ENCODE results near the gene DNAJB1.
A peak's percentile ranks its signal among the peaks of the same experiment; 100 is the strongest.

The DNAJB1 gene

DNA sequence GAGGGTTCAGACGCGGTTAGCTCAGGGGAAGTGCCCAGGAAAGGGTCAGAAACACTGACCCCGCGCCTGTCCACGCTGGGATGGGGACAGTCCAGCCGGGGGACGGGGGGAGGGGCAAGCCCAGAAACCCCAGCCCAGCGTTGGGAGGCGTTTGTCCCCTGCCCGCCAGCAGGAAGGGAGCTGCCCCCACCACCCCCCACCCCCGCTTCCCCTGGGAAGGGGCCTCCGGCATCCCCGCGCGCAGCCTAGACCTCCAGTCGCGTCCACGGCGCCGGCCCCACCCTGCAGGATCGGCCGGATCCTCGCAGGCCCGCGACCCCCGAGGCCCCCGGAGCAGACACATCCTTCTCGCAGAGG is 22.5 kb downstream of the DNAJB1 start:
- no peak for DNase-seq

DNA sequence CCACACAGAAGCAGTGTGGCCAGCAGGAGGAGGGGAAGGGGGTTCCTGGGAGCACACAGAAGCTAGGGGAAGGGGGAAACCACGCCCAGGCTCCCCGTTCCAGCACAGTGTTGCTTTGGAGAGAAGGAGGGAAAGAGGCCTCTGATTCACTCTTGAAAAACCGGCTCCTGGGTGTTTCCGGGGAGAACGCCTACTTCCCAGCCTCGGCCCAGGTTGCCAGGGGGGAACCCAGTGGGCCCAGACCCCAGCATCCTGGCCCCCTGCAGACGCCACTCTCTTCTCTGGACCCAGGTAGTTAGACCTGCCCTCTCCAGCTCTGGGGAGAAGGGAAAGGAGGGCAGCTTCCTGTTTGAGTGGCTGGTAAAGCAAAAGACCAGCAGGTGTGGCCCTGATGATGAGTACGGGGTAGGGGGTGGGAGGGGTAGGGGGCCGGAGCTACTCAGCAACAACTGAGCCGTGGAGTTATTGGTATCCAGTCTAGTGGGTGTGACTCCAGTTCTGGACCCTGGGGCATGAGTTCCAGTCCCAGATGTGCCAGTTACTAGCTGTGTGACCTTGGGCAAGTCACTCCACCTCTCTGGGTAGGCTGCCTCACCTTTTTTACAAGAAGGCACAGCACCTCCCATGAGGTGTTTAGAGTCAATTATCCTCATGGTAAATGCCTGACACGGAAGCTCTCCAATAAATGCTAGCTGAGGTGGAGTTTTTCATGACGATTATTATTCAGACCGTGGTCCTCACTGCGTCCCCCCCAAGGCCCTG is 23.1 kb downstream of the DNAJB1 start:
- DNase-seq = no peak

DNA sequence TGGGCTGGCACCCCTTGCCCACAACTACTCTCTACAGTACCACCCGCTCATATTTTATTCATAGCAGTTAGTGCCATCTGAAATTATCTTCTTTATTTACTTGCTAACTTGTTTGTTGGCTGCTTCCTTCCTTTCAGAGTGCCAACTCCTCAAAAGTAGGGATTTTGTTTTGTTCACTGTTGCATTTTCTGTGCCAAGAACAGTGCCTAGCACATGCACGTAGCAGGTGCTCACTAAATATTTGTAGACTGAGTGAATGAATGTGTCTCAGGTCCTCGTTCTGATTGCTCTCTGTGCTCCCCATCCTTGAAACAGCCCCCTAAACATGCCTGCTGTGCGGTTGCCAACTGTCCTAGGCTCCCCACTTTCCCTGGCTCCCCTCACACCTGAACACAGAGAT is 23.8 kb downstream of the DNAJB1 start:
- DNase-seq = no peak

DNA sequence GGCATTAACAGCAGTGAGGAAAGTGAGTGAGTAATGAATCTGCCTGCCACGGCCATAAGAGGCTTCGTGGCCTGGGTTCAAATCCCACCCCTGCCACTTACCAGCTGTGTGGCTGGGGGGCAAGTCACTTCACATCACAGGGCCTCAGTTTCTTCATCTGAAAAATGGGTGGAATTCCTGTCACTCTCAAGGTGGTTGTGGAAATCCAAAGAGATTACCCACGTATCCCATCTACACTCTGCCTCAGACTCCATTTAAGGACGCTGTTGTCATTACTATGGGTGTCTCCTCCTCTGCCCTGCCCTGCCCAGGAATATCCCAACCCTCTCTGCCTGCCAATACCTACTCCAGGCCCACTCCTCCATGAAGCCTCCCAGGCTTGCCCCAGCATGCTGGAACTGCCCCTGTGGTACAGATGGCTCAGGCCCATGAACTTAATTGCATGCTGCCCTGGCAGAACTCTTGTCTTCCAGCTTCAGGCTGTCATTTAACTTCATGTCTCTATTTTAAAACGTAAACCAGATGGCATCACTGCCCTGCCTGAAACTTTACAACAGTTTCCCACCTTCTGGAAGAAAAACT is 25.4 kb downstream of the DNAJB1 start:
- DNase-seq = no peak

DNA sequence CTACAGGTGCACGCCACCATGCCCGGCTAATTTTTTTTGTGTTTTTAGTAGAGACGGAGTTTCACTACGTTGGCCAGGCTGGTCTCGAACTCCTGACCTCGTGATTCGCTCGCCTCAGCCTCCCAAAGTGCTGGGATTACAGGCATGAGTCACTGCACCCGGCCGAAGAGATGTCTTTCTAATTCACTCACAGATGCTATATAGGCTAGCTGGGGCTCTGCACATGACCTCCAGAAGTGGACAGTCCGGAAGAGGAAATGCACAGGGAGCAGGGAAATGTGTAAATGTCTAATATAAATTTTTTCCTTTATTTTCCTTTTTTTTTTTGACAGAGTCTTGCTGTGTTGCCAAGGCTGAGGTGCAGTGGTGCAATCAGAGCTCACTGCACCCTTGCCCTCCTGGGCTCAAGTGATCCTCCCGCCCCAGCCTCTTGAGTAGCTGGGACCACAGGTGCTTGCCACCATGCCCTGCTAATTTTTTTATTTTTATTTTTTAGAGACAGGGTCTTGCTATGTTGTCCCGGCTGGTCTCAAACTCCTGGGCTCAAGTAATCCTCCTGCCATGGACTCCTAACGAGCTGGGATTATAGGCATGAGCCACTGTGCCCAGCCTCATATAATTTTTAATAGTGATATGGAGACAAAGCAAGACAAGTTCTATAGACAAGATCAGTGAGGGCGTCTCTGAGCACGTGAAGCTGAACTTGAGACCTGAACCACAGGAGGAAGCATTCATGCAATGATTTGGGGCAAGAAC is 30.6 kb downstream of the DNAJB1 start:
- no peak for DNase-seq

DNA sequence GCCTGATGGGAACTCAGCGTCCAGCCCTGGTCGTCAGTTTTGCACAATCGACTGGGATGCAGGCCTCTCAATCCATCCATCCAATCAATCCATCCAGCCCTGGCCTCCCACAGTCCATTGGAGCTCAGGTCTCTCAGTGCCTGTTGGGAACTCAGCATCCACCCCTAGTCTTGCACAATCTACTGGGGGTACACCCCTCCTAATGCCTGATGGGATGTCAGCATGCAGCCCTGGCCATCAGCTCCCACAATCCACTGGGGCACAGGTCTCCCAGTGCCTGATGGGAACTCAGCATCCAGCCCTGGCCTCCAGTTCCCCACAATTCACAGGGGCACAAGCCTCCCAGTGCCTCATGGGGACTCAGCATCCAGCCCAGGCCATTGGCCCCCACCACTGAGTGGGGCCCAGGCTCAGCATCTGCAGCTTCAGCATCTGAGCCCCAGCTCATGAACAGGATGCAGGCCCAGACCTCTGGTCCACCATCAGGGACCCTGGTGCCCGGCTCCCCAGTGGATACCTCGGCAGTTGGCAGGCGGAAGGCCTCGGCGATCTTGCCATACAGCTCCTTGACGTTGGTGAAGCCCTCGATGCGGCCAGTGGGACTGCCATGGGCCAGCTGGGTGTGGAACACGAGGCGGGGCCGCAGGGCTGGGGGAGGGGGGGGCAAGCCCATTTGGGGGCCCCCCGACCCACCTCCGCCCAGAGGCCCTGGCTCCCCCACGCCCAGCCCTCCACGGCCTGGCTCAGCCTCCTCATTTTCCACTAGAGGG is 35.8 kb downstream of the DNAJB1 start:
- DNase-seq = no peak

DNA sequence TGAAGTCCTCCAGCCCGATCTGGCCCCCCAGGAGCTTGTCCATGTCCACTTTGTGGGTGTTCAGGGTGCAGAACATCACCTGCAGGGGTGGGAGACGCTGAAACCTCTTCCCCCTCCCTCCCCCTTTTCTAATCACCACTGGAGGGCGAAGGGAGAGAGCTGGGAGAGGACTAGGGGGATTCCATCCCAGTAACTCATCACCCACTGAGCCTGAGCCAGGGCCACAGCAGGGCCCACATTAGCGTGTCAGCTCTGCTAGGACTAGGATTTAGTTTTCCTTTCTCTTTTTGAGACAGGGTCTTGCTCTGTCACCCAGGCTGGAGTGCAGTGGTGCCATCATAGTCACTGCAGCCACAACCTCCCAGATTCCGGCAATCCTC is 37.5 kb downstream of the DNAJB1 start:
- DNase-seq = no peak

DNA sequence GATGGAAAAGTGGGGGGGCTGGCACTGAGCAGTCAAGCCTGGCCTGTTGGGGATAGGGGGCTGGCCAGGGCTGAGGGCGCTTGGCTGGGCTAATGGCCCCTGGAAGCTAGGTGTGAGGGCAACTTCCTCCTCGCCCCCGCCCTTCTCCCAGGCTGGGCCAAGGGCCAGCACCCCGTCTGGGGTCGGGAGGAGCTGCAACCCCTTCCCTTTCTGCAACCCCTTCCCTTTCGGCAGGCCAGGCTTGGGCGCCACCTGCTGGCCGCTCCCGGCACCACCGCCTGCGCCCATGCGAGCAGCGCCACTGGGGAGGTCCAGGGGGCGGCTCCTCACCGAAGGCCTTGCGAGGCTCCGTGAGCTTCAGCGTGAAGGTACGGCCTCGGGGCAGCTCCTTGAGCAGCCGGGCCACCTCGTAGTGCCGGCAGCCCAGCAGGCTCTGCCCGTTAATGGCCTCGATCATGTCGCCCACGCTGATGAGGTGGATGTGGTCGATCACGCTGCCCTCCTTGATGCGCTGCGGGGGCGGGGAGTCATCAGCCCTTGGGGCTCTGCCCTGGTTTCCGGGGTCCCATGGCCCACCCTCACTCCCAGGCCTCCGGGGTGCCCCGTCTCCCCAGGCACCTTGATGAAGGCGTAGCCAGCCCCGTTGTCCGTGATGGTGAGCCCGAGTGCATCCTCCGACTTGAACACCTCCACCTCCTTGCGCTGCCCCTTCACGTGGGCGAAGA is 38.1 kb downstream of the DNAJB1 start:
- DNase-seq = peak; percentile 65

DNA sequence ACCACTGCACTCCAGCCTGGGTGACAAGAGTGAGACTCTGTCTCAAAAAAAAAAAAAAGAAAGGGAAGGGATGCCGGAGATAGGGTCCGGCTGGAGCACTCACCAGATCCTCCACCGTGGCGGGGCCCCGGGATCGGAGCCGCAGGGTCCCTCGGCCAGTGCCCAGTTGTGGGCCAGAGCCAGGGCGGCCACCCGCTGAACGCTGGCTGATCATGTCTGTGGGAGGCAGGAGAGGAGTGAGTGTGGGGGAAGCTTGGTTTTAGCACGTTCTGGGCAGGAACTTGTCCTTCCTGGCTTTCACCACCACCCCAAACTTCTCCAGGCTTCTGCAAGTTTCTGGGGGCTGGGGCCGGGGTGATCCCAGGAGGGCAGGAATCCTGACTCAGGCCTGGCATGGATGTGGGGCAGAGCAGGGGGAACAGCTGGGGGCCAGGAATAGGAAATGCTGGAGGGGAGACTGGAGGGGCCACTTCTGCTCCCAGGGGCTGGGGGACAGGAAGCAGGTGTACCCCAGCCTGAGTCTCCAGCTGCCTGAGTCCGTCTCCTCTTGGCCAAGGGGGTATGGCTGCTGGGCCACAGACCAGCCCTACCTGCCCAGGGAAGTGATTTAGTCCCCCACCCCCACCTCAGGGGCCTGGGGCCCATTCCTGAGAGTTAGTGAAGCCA is 38.8 kb downstream of the DNAJB1 start:
- DNase-seq = no peak

DNA sequence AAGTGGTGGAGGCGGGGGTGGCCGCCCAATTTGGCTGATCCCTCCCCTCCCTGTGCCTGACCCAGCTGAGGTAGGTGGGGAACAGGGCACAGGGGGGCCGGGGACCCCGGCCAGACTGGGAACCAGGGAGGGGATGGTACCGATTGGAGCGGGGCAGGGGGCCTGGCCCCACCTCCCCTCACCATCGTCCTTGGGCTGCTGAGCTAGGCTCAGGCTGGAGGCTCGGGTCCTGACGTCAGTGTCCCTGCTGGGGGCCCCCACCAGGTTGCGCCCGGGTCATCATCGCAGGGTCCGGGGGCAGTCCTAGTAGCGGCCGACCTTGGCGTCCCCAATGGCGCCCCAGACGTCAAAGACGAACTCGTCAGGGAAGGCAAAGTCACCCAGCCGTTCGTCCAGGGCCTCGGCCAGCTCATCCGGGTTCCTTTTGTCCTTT is 40.1 kb downstream of the DNAJB1 start:
- DNase-seq = no peak

DNA sequence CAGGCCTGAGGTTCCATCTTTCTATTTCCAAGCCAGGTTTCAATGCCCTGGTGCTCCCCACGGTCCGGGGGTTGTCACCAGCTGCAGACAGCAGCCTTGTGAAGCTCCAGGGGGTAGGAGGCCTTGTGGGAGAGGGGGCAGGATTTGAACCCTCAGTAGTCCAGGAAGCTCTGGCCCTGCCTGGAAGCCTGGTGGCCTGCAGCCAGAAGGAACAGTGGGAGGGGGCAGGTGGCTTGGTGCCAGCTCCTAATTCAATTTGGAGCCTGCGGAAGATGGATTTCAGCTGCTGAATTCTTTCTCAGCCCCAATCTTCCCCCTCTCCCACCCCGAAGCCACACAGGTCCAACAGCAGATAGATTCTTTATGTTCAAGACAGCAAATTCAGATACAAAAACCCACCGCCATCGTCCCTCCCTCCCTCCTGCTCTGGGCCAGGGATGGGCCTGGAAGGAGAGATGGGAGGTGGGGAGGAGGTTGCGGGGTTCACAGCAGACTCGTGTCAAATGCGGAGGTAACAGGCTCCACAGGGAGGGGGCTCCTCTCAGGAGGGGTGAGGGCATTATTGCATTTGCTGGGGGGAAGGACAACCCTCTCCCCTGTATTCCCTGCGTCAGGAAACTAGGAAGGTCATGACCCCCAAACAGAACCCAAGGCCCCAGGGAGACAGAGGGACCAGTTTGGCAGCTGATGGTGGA is 40.6 kb downstream of the DNAJB1 start:
- DNase-seq = no peak

DNA sequence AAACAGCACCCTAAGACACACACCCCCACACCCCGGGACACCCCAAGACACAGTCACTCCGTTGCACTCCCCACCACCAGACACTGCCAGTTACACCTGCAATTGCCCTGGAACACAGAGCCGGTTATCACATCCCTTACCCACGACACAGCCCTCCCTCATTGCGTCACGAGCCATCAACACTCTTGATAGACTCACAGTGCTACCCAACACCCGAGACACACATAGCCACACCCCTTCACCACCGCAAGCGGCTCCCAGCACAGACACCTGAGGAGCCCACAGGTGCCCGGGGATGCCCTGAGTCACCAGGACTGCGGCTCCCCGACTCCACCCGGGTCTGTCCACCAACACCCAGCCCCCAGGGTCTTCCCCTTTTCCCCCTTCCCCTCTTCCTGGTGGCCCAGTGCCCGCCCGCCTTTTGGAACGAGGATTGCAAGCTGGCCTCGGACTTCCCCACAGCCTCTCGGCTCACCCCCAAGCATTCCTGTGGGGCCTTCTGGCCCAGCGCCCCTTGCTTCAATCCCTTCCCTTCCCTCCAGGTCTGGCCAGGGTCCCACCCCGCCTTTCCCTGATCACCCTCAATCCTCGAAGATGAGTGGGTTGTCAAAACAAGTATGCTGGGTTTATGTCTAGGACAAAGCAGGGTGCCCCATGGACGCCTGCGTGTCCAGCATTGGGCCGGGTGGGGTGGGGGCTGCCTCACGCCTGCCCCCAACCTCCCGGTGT is 41.4 kb downstream of the DNAJB1 start:
- peak; percentile 43 for DNase-seq

DNA sequence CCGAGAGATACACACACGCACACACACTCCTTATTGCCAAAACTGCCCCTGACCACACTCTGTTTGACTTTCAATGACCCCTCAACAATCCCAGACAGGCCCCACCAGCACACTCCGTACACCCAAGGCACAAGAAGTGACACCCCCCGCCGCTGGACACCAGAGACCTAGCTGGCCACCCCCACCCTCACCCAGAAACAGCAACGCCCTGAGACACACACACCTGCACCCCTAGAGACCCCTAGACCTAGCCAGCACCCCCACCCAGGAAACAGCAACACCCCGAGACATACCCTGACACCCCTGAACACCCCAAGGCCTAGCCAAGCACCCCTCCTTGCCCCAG is 41.9 kb downstream of the DNAJB1 start:
- DNase-seq = no peak

DNA sequence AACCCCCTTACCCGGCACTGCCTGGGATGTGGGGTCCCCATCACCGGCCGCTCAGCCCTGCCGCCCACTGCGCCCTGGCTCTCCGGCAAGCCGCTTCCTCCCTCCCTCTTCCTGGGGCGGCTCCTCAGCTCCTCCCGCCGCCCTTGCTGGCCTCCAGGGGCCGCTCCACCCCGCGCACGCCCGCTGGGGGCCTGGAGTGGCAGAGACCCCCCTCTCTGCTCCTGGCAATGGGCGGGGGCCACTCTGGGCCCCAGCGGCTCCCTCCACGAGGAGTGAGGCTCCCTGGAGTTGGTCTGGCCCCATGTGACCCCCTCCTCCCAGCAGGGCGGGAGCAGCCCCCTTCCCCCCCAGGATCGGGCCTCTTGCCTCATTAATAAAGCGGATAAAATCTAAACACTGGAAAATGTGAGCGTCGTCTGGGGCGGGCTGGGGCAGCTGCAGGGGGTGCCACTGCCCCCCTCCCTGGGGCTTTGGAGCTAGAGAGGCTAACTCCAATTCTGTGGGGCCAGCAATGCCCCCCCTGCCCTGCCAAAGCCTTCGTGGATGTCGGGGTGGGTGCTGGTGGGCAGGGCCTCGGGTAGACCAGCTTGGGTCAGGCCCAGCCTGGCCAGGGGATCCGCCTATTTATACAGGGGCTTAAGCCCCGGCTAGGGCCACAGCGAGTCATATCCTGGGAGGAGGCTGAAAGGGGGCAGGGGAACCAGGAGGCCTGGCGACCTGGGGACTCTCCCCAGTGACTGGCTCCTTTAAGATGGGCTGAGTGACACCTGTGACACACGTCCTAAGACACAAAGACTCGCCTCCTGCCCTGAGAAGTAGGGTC is 42.7 kb downstream of the DNAJB1 start, which contains the start of gene PTGER1:
Gene PTGER1 (minus strand): TSS at position 104 of the 823 bp plus-strand sequence. CDS start 1,034 bp downstream, outside the sequence.
- peak; percentile 35 for DNase-seq

DNA sequence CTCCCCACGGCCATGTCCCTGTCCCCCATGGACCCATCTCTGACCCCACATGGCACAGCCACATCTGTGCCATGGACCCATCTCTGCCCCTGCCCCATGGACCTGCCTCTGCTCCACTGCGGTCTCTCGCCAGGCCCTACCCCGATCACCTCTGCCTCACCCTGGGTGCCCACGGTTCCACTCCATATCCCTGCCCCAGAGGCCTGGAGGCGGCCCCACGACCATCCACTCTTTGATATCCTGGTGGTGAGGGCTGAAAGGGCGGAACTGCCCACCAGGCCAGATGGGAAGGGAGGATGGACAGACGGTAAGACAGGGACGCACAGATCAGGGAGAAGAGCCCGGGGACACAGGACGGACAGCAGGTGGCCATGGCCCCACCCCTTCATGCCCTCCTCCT is 43.4 kb downstream of the DNAJB1 start:
- DNase-seq = no peak

DNA sequence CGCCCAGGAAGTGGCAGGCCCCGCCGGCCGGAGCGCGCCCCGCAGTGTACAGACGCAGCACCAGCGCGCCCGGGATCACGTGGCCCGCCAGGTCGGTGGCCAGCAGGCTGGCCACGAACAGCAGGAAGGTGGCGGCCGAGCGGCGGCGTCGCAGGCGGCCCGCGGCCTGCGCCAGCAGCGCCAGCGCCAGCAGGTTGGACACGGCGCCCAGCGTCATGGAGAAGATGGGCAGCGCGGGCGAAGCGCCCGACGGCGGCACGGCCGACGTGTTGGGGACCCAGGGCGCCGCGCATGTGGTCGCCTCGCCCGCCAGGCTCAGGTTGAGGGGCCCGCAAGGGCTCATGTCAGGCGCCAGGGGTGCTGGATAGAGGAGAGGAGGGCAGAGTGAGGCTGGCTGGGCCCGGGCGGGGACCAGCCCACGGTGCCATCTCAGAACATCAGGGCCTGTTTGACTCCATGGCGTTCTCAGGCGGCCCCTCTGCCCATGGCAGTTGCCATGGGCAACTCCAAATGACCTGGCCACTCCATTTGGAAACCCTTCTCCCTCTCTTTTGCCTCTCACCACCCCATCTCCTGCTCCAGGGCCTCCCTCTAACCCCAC is 44.1 kb downstream of the DNAJB1 start:
- DNase-seq = no peak

DNA sequence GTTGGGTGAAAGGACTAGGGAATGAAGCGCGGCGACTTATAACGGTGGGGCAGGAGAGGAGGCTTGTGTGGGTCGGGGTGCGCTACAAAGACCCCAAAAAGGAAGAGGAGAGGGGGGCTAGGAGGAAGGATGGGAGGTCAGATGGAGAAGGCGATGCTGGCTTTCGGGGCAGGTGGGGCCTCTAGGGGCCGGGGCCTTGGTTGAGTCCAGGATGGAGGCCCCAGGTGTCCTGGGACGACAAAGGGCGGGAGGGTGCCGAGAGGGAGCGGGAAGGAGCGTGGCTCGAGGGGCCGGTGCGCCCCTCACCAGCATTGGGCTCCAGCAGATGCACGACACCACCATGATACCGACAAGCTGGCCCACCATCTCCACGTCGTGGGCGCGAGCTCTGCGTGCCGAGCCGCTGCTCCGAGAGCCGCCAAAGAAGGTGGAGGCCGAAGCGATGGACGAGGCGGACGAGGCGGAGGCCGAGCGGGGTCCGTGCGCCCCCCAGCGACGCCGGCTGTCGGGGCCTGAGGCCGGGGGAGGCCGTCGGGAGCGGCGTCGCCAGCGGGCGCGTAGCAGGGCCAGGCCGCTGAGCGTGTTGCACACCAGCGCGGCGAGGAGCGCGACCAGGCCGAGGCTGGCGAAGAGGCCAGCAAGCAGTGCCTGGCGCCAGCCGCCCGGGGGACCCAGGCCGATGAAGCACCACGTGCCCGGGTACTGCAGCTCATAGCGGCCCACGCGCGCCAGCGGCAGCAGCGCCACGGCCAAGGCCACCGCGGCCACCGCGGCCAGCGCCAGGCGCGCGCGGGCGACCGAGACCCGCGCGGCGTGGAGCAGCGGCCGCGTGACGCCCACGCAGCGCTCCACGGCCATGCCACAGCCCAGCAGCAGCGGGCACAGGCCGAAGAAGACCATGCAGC is 44.9 kb downstream of the DNAJB1 start:
- no peak for DNase-seq
